ENCODE results near the gene ITGB8.

The ITGB8 gene

DNA sequence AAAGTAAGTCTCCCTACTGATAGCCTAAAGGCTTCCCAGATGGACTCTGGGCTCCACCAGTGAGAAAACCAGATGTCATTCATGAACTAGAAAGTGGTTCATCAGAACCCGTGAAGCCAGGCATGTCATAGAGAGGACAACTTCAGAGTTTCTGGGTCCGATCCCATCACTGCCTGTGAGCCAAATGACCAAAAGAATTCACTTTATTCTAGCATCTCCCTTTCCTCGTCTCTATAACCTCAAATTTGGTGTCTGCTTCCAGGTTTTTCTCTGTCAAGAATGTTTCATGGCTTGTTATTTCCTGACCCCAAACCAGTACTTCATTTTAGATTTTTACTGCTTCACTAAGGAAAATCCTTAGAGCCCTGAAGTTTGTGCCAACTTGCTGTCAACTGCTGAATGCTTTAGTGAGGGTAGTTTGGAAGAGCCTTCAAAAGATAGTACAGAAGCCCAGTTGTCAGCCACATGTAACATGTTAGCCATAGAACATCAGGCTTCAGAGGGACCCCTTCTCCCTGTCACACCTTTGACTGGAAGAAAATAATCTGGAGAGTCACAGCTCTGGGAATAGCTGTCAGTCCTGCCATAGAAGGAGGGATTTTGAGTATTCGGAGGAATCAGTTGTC is 34.0 kb downstream of the ITGB8 start:
- DNase-seq (ENCODE audit: low read depth), result no peak
- TF ChIP-seq, protein P1, sequence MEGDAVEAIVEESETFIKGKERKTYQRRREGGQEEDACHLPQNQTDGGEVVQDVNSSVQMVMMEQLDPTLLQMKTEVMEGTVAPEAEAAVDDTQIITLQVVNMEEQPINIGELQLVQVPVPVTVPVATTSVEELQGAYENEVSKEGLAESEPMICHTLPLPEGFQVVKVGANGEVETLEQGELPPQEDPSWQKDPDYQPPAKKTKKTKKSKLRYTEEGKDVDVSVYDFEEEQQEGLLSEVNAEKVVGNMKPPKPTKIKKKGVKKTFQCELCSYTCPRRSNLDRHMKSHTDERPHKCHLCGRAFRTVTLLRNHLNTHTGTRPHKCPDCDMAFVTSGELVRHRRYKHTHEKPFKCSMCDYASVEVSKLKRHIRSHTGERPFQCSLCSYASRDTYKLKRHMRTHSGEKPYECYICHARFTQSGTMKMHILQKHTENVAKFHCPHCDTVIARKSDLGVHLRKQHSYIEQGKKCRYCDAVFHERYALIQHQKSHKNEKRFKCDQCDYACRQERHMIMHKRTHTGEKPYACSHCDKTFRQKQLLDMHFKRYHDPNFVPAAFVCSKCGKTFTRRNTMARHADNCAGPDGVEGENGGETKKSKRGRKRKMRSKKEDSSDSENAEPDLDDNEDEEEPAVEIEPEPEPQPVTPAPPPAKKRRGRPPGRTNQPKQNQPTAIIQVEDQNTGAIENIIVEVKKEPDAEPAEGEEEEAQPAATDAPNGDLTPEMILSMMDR (IDR thresholded peaks at IDR 0.05; ENCODE audit: control insufficient read depth, extremely low read depth, insufficient read depth), result no peak
- no peak overlapping the region for H3K4me3 ChIP-seq (ENCODE audit: low read depth, low read length)

DNA sequence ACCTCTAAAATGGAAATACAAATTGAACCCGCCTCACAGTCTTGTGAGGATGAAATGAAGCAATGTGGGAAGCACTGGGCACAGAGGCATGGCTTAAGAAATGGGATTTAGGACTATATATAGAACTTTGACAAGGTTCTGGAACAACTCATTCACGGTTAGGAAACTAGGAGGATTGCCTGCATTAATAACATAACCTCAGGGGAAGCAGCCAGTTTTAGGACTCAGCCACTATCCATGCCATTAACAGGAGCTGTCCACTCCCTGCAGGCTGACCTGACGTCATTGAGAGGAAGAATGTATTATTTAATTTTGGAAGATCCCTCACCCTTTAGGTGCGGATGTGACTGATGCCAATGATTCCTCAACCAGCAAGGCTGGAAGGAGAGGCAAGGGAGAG is 34.8 kb downstream of the ITGB8 start:
- TF ChIP-seq, protein P1 (IDR thresholded peaks at IDR 0.05; ENCODE audit: control insufficient read depth, extremely low read depth, insufficient read depth), result no peak
- no peak overlapping the region for H3K4me3 ChIP-seq (ENCODE audit: low read depth, low read length)
- DNase-seq (ENCODE audit: low read depth), result no peak

DNA sequence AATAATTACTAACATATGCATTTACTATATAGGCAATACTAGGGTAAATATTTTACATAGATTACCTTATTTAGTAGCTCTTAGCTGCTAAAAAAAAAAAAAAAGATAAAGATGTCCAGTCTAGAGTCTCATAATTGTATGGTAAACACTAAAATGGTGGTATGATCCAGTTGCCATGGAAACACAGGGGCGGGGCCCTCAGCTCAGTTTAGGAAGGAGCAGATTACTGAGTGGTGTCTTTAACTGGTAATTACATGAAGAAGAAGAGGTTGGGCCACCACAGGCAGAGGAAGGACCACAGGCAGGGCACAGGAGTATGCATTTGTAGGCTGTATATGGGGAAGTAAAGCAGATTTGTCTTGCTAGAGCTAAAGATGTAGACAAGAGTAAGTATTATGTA is 43.7 kb downstream of the ITGB8 start:
- no peak for DNase-seq (ENCODE audit: low read depth)
- no peak overlapping the region for H3K4me3 ChIP-seq (ENCODE audit: low read depth, low read length)
- TF ChIP-seq, protein P1 (IDR thresholded peaks at IDR 0.05; ENCODE audit: control insufficient read depth, extremely low read depth, insufficient read depth), result no peak

DNA sequence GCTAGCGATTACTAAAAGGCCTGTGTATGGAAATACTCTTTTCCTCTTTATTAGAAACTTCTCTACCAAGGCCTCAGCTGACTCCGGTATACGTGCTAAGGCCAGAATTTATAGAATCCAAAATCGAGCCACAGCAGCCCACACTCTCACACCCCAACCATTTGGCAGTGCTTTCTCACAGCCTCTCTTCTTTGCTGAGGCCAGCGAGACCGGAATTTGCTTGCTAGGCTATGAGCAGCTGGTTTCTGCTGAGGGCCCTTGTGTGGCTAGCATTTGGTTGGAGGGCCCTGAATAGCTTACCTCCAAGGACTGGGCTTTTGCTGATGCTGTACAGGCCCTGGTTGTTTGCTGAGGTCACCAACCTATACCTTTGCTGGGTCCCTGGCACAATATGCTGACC is 46.1 kb downstream of the ITGB8 start:
- TF ChIP-seq, protein P1 (IDR thresholded peaks at IDR 0.05; ENCODE audit: control insufficient read depth, extremely low read depth, insufficient read depth), result no peak
- no peak for DNase-seq (ENCODE audit: low read depth)
- H3K4me3 ChIP-seq (ENCODE audit: low read depth, low read length), result no peak overlapping the region

DNA sequence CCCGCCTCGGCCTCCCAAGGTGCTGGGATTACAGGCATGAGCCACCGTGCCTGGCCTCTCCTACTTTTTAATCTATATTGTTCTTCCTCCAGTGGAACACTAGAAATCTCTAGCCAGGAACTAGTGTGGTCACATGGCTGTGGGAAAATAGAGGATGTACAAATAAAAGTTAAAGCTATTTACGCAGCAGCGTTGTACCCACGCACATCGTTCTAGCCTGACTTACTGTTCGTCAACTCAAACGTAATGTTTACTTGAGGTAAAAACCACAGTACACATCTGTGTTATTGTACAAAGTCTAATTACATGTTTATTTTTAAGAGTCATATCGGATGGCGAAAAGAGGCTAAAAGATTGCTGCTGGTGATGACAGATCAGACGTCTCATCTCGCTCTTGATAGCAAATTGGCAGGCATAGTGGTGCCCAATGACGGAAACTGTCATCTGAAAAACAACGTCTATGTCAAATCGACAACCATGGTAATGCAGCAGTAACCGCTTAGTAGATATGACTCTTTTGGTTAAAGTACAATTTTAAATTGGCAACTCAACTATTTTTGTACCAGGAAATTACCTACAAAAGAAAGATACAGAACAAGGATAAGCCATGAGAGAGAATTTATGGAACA is 50.8 kb downstream of the ITGB8 start:
- H3K4me3 ChIP-seq (ENCODE audit: low read depth, low read length), result no peak overlapping the region
- DNase-seq (ENCODE audit: low read depth), result no peak
- TF ChIP-seq, protein P1 (IDR thresholded peaks at IDR 0.05; ENCODE audit: control insufficient read depth, extremely low read depth, insufficient read depth), result no peak

DNA sequence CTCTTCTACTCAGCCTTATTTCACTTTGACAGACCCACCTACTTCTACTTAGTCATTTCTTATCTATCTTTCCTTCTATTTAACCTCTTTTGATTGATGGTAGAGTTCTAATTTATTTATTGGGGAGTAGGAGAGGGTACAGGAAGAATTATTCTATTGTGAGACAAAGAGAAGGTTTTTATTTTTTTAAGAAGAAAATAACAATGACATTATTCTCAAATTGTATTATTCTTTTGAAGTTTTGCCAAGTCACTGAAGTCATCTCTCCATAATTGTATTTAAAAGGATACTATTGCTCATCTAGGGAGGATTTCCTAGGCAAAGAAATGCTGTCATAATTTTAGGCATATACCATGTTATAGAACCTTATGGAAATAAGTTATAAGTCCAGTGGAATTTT is 52.7 kb downstream of the ITGB8 start:
- TF ChIP-seq, protein P1 (IDR thresholded peaks at IDR 0.05; ENCODE audit: control insufficient read depth, extremely low read depth, insufficient read depth), result no peak
- no peak overlapping the region for H3K4me3 ChIP-seq (ENCODE audit: low read depth, low read length)
- DNase-seq (ENCODE audit: low read depth), result no peak

DNA sequence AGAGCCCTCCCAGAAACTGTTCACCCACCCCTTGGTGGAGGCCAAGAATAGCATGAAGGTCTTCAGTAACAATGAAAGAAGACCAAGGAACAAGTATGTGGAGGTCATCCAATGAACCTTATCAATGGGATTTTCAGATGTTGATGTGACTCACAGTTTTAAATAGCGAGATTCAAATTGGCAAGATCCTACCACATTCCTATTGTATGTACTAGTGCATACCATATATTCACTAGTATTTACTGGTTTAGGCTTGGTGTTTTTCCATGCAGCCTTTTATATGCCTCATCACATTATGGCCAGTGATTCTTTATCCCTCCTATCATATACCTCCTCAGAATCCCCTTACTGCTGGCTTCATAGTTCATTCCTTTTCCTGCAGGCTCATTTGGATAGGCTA is 54.4 kb downstream of the ITGB8 start:
- DNase-seq (ENCODE audit: low read depth), result no peak
- H3K4me3 ChIP-seq (ENCODE audit: low read depth, low read length), result no peak overlapping the region
- TF ChIP-seq, protein P1 (IDR thresholded peaks at IDR 0.05; ENCODE audit: control insufficient read depth, extremely low read depth, insufficient read depth), result no peak
